GM12875 (cell line): ENCODE measurements around the gene TBXAS1.

Experiments used
- H3K4me3 ChIP-seq: one replicate; pipeline ENCODE4 v1.5.1; 2011; ENCODE audit warnings: low read depth, low read length, control low read depth
- TF ChIP-seq, protein P1 (sequence below): IDR thresholded peaks from 2 replicates; pipeline ENCODE4 v1.5.1; 2011; ENCODE audit warnings: low read depth, mild to moderate bottlenecking, control low read depth, inconsistent platforms, low read length, moderate library complexity, borderline replicate concordance; ENCODE audit not compliant: insufficient read depth

The TBXAS1 gene

GRCh38 chr7:139829025-139829774 lies at the start of gene TBXAS1:
Gene TBXAS1 (plus strand): TSS chr7:139829264. CDS start chr7:139829391, 127 bp downstream.
- peak within 1 kb of the TSS; percentile 35 for H3K4me3 ChIP-seq
- TF ChIP-seq, protein P1, sequence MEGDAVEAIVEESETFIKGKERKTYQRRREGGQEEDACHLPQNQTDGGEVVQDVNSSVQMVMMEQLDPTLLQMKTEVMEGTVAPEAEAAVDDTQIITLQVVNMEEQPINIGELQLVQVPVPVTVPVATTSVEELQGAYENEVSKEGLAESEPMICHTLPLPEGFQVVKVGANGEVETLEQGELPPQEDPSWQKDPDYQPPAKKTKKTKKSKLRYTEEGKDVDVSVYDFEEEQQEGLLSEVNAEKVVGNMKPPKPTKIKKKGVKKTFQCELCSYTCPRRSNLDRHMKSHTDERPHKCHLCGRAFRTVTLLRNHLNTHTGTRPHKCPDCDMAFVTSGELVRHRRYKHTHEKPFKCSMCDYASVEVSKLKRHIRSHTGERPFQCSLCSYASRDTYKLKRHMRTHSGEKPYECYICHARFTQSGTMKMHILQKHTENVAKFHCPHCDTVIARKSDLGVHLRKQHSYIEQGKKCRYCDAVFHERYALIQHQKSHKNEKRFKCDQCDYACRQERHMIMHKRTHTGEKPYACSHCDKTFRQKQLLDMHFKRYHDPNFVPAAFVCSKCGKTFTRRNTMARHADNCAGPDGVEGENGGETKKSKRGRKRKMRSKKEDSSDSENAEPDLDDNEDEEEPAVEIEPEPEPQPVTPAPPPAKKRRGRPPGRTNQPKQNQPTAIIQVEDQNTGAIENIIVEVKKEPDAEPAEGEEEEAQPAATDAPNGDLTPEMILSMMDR = no peak

- TF ChIP-seq, protein P1 = no peak
- no peak overlapping the region for H3K4me3 ChIP-seq
These were observed 46.1 kb upstream of the TBXAS1 start for GRCh38 chr7:139782932-139783331.

- no peak overlapping the region for H3K4me3 ChIP-seq
- TF ChIP-seq, protein P1 = no peak
These were observed 45.2 kb upstream of the TBXAS1 start for GRCh38 chr7:139783647-139784385.

DNA sequence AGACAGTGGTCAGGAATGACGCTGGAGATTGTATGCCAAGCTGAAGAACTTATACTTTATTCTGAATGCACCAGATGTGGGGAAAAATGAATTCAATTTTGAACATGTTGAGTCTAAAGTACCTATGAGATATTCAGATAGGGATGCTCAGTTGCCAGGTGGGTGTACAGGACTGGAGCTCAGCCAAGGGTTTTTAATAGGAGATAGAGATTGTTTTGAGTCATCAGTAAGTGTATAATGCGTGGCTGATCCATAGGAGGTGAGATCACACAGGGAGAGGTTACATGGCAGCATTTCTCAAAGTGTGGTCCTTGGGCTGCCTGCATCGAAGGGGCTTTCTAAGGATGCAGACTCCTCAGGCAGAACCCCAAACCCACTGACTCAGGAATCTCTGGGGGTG lies 44.4 kb upstream of the TBXAS1 start:
- TF ChIP-seq, protein P1 = no peak
- no peak overlapping the region for H3K4me3 ChIP-seq

- TF ChIP-seq, protein P1 = no peak
- no peak overlapping the region for H3K4me3 ChIP-seq
These were observed 37.7 kb upstream of the TBXAS1 start for GRCh38 chr7:139791316-139791715.

GRCh38 chr7:139797607-139798006 lies 31.5 kb upstream of the TBXAS1 start:
- no peak overlapping the region for H3K4me3 ChIP-seq
- TF ChIP-seq, protein P1 = no peak
